ENCODE results near the gene RTL10.
"Not testable (repeated sequence)": the region's sequence is repeated elsewhere in the genome, so short reads cannot be mapped to it uniquely, and the experiment has no call there.

The RTL10 gene

DNA sequence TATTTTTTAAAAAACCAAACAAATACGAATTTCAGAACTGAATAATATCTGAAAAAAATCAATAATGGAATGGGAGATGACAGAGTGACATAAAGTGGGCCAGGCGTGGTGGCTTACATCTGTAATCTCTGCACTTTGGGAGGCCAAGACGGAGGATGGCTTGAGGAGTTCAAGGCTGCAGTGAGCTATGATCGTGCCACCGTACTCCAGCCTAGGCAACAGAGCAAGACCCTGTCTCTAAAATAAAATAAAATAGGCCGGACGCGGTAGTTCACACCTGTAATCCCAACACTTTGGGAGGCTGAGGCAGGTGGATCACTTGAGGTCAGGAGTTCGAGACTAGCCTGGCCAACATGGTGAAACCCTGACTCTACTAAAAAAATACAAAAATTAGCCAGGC is 21.3 kb downstream of the RTL10 start:
- H3K4me1 ChIP-seq (ENCODE audit: control insufficient read depth in 5 of 5, insufficient read depth in 5 of 5, low read length in 5 of 5); H3K27ac ChIP-seq (ENCODE audit: low read depth, low read length); H3K4me3 ChIP-seq (ENCODE audit: low read depth in 1 of 5, low read length in 5 of 5); H3K9me3 ChIP-seq (ENCODE audit: control insufficient read depth in 5 of 5, low read length in 5 of 5); H3K27me3 ChIP-seq (ENCODE audit: control insufficient read depth in 5 of 5, insufficient read depth in 4 of 5, low read length in 5 of 5); H3K36me3 ChIP-seq (ENCODE audit: control insufficient read depth in 5 of 5, insufficient read depth in 5 of 5, low read length in 5 of 5); H3K9ac ChIP-seq (ENCODE audit: low read length in 5 of 5): not testable (repeated sequence)

DNA sequence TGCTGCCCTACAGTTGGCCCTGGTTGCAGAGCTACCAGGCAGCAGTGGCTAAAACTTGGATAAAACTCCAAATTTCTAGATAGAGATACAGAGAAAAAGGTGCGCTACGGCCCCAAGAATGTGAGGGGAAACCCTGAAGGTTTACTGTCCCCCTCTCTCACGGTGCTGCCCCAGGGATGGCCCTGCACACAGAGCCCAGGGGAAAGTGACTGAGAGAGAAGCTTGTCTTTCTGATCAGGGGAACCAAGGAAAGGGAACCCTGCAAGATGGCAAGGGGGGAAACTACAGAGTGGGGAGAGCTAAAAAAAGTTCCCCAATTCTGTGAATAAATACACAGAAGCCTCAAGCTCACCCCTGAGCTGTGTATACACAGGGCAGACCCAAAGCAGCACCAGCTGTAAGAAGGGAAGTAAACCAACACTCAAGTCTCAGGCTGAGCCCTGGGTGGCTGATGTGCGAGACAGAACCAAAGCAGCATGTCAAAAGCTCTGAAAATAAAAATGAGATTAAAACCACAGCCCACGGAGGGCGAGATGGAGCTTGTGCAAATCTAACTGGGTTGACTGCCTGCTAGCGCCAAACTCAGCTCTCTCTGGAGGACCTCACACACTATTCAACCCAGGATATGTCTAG is 22.1 kb downstream of the RTL10 start:
- Histone ChIP-seq H3K9me3 (ENCODE audit: control insufficient read depth in 5 of 5, low read length in 5 of 5) (no peaks in the 10 kb centered on the region), H3K27ac (ENCODE audit: low read depth, low read length) (no peak overlapping the region), H3K4me3 (ENCODE audit: low read depth in 1 of 5, low read length in 5 of 5) (no peak overlapping the region), H3K27me3 (ENCODE audit: control insufficient read depth in 5 of 5, insufficient read depth in 4 of 5, low read length in 5 of 5) (no peaks in the 10 kb centered on the region), H3K36me3 (ENCODE audit: control insufficient read depth in 5 of 5, insufficient read depth in 5 of 5, low read length in 5 of 5) (no peaks in the 10 kb centered on the region), H3K4me1 (ENCODE audit: control insufficient read depth in 5 of 5, insufficient read depth in 5 of 5, low read length in 5 of 5) (no peaks in the 10 kb centered on the region), H3K9ac (ENCODE audit: low read length in 5 of 5) (no peak overlapping the region)

DNA sequence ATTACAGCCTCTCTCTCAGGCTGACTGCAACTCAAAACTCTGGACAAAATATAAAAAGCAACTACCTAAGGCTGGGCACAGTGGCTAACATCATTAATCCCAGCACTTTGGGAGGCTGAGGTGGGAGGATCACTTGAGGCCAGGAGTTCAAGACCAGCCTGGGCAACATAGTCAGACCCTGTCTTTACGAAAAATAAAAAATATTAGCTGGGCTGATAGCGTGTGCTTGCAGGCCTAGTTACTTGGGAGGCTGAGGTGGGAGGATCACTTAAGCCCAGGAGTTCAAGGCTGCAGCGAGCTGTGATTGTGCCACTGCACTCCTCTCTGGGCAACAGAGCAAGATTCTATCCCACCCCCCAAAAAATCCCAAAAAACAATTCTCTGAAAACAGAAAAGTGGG is 22.7 kb downstream of the RTL10 start:
- H3K4me1 ChIP-seq (ENCODE audit: control insufficient read depth in 5 of 5, insufficient read depth in 5 of 5, low read length in 5 of 5); H3K4me3 ChIP-seq (ENCODE audit: low read depth in 1 of 5, low read length in 5 of 5); H3K9me3 ChIP-seq (ENCODE audit: control insufficient read depth in 5 of 5, low read length in 5 of 5); H3K27me3 ChIP-seq (ENCODE audit: control insufficient read depth in 5 of 5, insufficient read depth in 4 of 5, low read length in 5 of 5); H3K36me3 ChIP-seq (ENCODE audit: control insufficient read depth in 5 of 5, insufficient read depth in 5 of 5, low read length in 5 of 5); H3K27ac ChIP-seq (ENCODE audit: low read depth, low read length); H3K9ac ChIP-seq (ENCODE audit: low read length in 5 of 5): not testable (repeated sequence)

DNA sequence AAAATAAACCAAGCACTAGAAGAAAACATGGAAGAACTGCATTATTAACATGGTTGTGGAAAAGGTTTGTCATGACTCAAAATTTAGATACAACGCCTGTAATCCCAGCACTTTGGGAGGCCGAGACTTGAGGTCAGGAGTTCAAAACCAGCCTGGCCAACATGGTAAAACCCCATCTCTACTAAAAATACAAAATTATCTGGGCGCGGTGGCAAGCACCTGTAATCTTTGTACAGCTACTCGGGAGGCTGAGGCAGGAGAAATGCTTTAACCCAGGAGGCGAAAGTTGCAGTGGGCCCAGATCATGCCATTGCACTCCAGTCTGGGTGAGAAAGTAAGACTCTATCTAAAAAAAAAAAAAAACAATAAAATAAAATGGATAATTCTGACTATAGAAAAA is 23.7 kb downstream of the RTL10 start:
- Histone ChIP-seq H3K36me3 (ENCODE audit: control insufficient read depth in 5 of 5, insufficient read depth in 5 of 5, low read length in 5 of 5) (no peaks in the 10 kb centered on the region), H3K9me3 (ENCODE audit: control insufficient read depth in 5 of 5, low read length in 5 of 5) (no peaks in the 10 kb centered on the region), H3K27ac (ENCODE audit: low read depth, low read length) (no peak overlapping the region), H3K27me3 (ENCODE audit: control insufficient read depth in 5 of 5, insufficient read depth in 4 of 5, low read length in 5 of 5) (no peaks in the 10 kb centered on the region), H3K4me3 (ENCODE audit: low read depth in 1 of 5, low read length in 5 of 5) (no peak overlapping the region), H3K9ac (ENCODE audit: low read length in 5 of 5) (no peak overlapping the region), H3K4me1 (ENCODE audit: control insufficient read depth in 5 of 5, insufficient read depth in 5 of 5, low read length in 5 of 5) (peaks cover 0 to 1% (median under 1%) of the 10 kb centered on the region in 5 donors)

DNA sequence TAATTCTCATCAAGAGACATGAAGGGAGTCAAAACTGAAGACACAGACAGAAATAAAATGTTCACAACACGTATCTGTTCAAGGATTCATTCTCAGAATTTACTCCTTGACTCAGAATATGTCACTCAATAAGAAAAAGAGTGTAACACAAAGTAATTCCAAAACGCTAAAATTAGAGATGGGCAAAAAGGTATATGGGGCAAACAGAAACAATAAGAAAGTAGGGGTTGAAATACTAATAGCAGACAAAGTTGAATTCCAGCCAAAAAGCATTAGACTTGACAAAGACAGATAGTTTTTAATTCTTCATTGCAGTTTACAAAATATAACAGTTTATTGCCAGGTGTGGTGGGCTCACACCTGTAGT is 26.7 kb downstream of the RTL10 start:
- Histone ChIP-seq H3K36me3 (ENCODE audit: control insufficient read depth in 5 of 5, insufficient read depth in 5 of 5, low read length in 5 of 5) (no peaks in the 10 kb centered on the region), H3K4me3 (ENCODE audit: low read depth in 1 of 5, low read length in 5 of 5) (no peak overlapping the region), H3K27me3 (ENCODE audit: control insufficient read depth in 5 of 5, insufficient read depth in 4 of 5, low read length in 5 of 5) (no peaks in the 10 kb centered on the region), H3K9me3 (ENCODE audit: control insufficient read depth in 5 of 5, low read length in 5 of 5) (no peaks in the 10 kb centered on the region), H3K27ac (ENCODE audit: low read depth, low read length) (no peak overlapping the region), H3K4me1 (ENCODE audit: control insufficient read depth in 5 of 5, insufficient read depth in 5 of 5, low read length in 5 of 5) (peaks cover 0 to 24% (median 17%) of the 10 kb centered on the region in 5 donors), H3K9ac (ENCODE audit: low read length in 5 of 5) (no peak overlapping the region)

DNA sequence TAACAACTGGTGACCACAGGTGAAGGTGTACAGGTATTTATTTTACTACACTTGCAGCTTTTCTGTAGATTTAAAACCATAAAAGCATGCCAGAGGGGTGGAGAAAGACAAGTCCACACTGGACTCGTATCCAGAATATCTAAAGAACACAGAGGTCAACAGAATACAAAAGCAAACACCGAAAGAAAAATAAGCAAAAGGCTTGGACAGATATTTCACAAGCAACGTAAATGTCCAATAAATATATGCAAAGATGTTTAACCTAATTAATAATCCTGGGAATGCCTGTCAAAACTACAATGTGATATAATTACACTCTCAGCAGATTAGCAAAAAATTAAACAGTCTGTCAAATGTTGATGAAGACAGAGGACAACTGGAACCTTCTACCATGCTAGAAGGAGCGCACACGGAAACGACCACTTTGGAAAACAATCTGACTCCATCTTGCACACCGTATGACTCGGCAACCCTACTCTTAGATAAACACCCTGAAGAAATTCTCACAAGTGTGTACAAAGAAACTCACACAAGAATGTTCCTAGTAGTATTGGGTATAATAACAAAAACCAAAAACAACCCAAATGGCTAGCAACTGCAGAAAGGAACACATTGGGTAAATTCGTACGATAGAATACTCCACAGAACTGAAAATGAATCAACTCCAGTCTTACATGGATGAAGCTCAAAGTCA is 27.2 kb downstream of the RTL10 start:
- Histone ChIP-seq H3K9ac (ENCODE audit: low read length in 5 of 5) (no peak overlapping the region), H3K4me3 (ENCODE audit: low read depth in 1 of 5, low read length in 5 of 5) (no peak overlapping the region), H3K4me1 (ENCODE audit: control insufficient read depth in 5 of 5, insufficient read depth in 5 of 5, low read length in 5 of 5) (peaks cover 0 to 28% (median 20%) of the 10 kb centered on the region in 5 donors), H3K27ac (ENCODE audit: low read depth, low read length) (no peak overlapping the region), H3K27me3 (ENCODE audit: control insufficient read depth in 5 of 5, insufficient read depth in 4 of 5, low read length in 5 of 5) (no peaks in the 10 kb centered on the region), H3K9me3 (ENCODE audit: control insufficient read depth in 5 of 5, low read length in 5 of 5) (no peaks in the 10 kb centered on the region), H3K36me3 (ENCODE audit: control insufficient read depth in 5 of 5, insufficient read depth in 5 of 5, low read length in 5 of 5) (no peaks in the 10 kb centered on the region)

DNA sequence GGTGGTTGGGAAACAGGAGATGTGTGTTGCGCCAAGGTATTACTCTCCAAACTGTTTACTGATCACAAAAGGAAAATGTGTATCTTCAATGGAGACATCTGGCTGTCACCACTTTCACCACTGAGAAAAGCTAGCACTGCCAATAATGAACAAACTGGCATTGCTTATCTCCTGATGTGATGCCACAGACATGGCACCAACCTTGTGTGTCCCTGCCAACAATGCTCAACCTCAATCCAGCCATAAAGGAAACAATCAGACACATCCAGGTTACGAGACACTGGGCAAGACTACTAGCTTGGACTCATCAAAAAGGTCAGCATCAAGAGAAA is 28.1 kb downstream of the RTL10 start:
- Histone ChIP-seq H3K27ac (ENCODE audit: low read depth, low read length) (no peak overlapping the region), H3K4me3 (ENCODE audit: low read depth in 1 of 5, low read length in 5 of 5) (no peak overlapping the region), H3K9me3 (ENCODE audit: control insufficient read depth in 5 of 5, low read length in 5 of 5) (no peaks in the 10 kb centered on the region), H3K36me3 (ENCODE audit: control insufficient read depth in 5 of 5, insufficient read depth in 5 of 5, low read length in 5 of 5) (no peaks in the 10 kb centered on the region), H3K9ac (ENCODE audit: low read length in 5 of 5) (no peak overlapping the region), H3K4me1 (ENCODE audit: control insufficient read depth in 5 of 5, insufficient read depth in 5 of 5, low read length in 5 of 5) (peaks cover 0 to 37% (median 29%) of the 10 kb centered on the region in 5 donors), H3K27me3 (ENCODE audit: control insufficient read depth in 5 of 5, insufficient read depth in 4 of 5, low read length in 5 of 5) (no peaks in the 10 kb centered on the region)

DNA sequence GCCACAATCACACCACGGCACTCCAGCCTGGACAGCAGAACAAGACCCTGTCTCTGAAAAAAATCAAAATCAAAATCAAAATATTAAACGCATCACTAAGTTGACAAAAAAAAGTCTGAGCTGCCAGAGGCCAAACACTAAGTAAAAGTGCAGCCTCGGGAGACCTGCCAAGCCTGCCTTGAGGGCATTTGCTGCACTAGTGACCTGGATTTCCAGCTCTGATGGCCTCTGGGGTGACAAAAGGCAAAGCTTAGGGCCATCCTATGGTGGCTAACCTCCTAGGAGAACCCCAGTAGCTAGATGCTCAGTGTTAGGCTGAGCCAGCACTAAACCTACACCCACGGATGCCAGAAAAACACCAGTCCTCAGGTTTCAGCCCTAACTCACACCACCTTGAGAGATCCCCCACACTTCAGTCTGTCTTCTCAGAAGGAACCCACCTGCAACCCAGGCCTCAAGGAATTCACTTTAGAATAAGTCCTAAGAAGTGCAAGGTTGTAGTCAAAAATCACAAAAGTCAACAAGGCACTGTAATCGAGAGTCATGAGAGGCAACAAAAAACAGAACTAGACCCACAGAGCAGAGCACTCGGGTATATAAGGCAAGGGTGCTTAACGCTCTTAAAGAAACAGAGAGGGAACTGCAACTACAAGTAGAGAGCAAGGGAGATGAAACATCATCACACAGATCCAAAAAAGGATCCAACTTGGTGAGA is 28.6 kb downstream of the RTL10 start:
- Histone ChIP-seq H3K9me3 (ENCODE audit: control insufficient read depth in 5 of 5, low read length in 5 of 5) (no peaks in the 10 kb centered on the region), H3K4me1 (ENCODE audit: control insufficient read depth in 5 of 5, insufficient read depth in 5 of 5, low read length in 5 of 5) (peaks cover 0 to 38% (median 31%) of the 10 kb centered on the region in 5 donors), H3K27ac (ENCODE audit: low read depth, low read length) (no peak overlapping the region), H3K27me3 (ENCODE audit: control insufficient read depth in 5 of 5, insufficient read depth in 4 of 5, low read length in 5 of 5) (no peaks in the 10 kb centered on the region), H3K36me3 (ENCODE audit: control insufficient read depth in 5 of 5, insufficient read depth in 5 of 5, low read length in 5 of 5) (peaks cover 0 to under 1% (median 0%) of the 10 kb centered on the region in 5 donors), H3K4me3 (ENCODE audit: low read depth in 1 of 5, low read length in 5 of 5) (no peak overlapping the region), H3K9ac (ENCODE audit: low read length in 5 of 5) (no peak overlapping the region)

DNA sequence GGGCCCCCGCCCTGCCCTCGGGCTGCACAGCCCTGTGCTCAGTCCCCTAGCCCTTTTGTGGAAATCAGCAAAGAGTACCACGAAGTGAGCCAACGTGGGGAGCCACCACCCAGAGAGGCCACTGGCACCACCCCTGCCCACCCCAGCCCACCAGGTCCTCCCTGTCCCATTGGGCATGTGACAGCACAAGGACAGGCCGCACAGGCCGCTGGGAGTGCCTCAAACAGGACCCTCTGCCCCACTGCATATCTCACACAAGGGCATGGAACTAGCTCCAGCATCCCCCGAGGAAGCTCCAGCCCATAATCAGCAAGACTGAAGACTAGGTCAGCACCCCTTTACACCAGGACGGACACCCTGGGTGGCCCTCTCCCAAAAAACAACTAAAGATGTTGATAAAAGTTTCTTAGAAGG is 29.7 kb downstream of the RTL10 start:
- Histone ChIP-seq H3K27ac (ENCODE audit: low read depth, low read length) (no peak overlapping the region), H3K9me3 (ENCODE audit: control insufficient read depth in 5 of 5, low read length in 5 of 5) (no peaks in the 10 kb centered on the region), H3K27me3 (ENCODE audit: control insufficient read depth in 5 of 5, insufficient read depth in 4 of 5, low read length in 5 of 5) (no peaks in the 10 kb centered on the region), H3K36me3 (ENCODE audit: control insufficient read depth in 5 of 5, insufficient read depth in 5 of 5, low read length in 5 of 5) (peaks cover 0 to 8% (median 3%) of the 10 kb centered on the region in 5 donors), H3K4me3 (ENCODE audit: low read depth in 1 of 5, low read length in 5 of 5) (no peak overlapping the region), H3K9ac (ENCODE audit: low read length in 5 of 5) (no peak overlapping the region), H3K4me1 (ENCODE audit: control insufficient read depth in 5 of 5, insufficient read depth in 5 of 5, low read length in 5 of 5) (peaks cover 0 to 38% (median 31%) of the 10 kb centered on the region in 5 donors)

DNA sequence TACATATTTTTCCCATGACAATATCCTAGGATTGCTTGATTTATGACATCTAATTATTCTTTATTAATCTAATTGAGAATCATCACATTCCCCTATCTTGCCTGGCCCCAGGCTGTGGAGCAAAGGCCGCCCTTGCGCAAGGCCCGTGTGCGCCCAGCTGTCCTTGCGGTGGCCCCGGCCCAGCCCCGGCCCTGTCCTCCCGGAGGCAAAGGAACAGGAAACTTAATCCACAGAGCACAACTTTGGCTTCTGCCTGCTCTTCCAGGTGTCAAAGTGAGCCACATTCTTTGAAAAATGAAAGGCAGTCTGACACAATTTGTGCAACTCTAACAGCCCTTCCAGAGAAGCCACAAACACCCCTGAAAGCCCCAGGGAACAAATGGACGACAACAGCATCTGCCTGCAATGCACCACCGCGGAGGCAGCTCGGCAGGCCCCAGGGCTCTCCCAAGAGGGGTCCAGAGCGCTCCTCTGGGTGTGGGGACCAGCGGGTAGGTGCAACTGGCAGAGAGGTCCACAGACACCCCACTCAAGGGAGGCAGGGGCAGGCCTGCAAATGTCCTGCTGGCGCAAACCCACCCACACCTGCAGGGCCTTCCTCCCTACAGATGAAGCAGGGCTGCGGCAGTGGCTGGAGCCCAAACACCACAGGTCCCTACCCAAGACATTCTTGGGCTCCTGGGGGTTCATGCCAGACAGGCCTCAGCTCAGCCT is 30.3 kb downstream of the RTL10 start:
- Histone ChIP-seq H3K9ac (ENCODE audit: low read length in 5 of 5) (no peak overlapping the region), H3K4me3 (ENCODE audit: low read depth in 1 of 5, low read length in 5 of 5) (no peak overlapping the region), H3K27me3 (ENCODE audit: control insufficient read depth in 5 of 5, insufficient read depth in 4 of 5, low read length in 5 of 5) (no peaks in the 10 kb centered on the region), H3K36me3 (ENCODE audit: control insufficient read depth in 5 of 5, insufficient read depth in 5 of 5, low read length in 5 of 5) (peaks cover 0 to 8% (median 3%) of the 10 kb centered on the region in 5 donors), H3K9me3 (ENCODE audit: control insufficient read depth in 5 of 5, low read length in 5 of 5) (no peaks in the 10 kb centered on the region), H3K27ac (ENCODE audit: low read depth, low read length) (no peak overlapping the region), H3K4me1 (ENCODE audit: control insufficient read depth in 5 of 5, insufficient read depth in 5 of 5, low read length in 5 of 5) (peaks cover 0 to 38% (median 31%) of the 10 kb centered on the region in 5 donors)
